Hippocampal formation (tissue), 2 donors: Measurements from ENCODE around the gene RSBN1.
"Not testable (repeated sequence)": the region's sequence is repeated elsewhere in the genome, so short reads cannot be mapped to it uniquely, and the experiment has no call there.

Experiments used
- DNase-seq, 2 donors: peaks; one replicate each; lab custom pipeline; 2025; lab: John Stamatoyannopoulos, UW

RSBN1 gene

DNA sequence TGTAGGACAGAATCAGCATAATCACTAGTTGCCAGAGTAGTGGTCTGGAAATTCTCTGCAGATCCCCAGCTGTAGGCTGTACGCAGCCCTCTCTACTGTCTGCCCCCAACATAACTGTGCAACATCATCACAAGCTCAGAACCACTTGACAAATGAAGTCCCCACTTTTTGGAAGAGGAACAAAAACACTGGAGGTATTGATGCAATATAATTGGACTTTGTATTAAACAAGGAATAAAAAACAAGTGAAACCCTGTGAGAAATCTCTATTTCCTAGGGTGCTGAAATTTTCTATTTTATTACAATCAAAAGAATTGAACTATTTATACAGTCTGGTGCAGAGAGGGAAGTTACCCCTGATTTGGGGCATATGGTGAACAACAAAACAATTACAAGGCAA is 68.2 kb downstream of the RSBN1 start:
- DNase-seq: no peak

- no peak for DNase-seq
Measured at GRCh38 chr1:113742515-113742914, 69.8 kb downstream of the RSBN1 start.

DNA sequence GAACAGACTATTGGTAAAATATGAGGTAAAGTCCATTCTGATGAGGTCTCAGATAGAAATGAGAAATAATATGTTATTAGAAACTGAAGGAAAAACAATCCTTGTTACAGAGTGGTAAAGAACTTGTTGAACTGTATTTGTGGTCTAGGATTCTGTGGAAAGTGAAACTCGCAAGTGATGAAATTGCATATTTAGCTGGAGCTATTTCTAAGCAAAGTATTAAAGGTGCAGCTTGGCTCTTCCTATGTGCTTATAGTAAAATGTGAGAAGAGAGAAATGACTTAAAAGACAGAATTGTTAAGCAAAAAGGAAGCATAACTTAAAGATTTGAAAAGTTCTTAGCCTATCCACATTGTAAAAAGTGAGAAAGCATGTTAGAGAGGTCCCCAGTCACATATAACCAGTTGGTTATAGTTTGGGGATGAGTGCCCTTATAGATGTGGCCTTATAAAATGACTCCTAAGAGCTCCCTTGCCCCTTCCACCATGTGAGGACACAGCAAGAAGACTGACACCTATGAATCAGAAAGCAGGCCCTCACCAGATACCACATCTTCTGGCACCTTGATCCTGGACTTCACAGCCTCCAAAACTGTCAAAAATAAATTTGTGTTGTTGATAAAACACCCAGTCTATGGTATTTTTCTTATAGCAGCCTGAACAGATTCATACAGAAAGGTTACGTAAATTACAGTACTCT is 77.8 kb downstream of the RSBN1 start:
- DNase-seq: no peak

DNA sequence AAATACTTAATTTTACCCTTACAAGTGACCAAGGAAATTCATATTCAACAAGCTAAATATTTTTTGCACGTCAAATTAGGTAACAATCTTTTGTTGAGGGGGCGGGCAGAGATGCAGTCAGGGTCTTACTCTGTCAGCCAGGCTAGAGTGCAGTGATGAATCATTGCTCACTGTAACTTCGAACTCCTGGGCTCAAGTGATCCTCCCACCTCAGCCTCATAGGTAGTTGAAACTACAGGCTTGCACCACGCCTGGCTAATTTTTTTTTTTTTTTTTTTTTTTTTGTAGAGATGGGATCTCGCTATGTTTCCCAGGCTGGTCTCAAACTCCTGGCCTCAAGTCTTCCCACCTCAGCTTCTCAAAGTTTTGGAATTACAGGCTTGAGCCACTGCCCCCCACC is 79.5 kb downstream of the RSBN1 start:
- DNase-seq: no peak

GRCh38 chr1:113721010-113721409 is 91.3 kb downstream of the RSBN1 start:
- no peak for DNase-seq

GRCh38 chr1:113718621-113719020 is 93.7 kb downstream of the RSBN1 start:
- DNase-seq: not testable (repeated sequence)

DNA sequence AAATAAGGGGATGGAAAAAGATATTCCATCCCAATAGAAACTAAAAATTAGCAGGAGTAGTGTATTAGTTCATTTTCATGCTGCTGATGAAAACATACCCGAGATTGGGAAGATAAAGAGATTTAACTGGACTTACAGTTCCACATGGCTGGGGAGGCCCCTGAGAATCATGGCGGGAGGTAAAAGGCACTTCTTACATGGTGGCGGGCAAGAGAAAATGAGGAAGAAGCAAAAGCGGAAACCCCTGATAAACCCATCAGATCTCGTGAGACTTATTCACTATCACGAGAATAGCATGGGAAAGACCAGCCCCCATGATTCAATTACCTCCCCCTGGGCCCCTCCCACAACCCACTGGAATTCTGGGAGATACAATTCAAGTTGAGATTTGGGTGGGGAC is 94.8 kb downstream of the RSBN1 start:
- not testable (repeated sequence) for DNase-seq

DNA sequence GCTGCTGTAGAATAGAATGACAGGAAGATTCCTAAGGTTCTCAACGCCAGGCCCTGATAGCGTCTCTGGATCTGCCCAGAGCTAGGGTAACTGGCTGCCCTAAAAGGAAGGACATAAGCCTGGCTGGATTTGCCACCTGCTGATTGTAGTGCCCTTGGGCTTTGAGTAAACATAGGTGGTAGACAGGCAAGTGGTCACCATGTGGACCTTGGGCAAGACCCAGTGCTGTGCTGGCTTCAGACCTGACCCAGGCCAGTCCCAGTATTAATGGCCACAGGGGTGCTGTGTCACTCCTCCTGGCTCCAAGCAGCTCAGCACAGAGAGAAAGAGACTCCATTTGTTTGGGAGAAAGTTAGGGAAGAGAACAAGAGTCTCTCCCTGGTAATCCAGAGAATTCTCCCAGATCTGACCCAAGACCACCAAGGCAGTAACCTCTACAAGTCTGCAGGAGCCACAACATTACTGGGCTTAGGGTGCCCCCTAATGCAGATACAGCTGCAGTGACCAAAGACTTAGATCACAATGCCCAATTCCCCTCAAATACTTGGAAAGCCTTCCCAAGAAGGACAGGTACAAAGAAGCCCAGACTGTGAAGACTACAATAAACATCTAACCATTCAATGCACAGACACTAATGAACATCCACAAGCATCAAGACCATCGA is 97.5 kb downstream of the RSBN1 start:
- no peak for DNase-seq
